Muscle of back (tissue), 11 donors: ENCODE results near the gene HOXA6. TPM values are rescaled to one million over a fixed set of nuclear protein-coding genes. Genes with fewer than 3 reads are reported as not detected.

Experiments used
- DNase-seq, 3 donors: peaks; one replicate each; pipeline versions ENCODE4 v3.0.0 to v3.0.0-alpha.2; 2013
- polyA plus RNA-seq, 10 donors: library from polyadenylated mRNA; unstranded; fragments of 120-200 nt; gene quantifications; one replicate each; pipeline ENCODE4 v1.2.1, GENCODE V29; 2013; ENCODE audit not compliant: insufficient read length in 10 of 10

HOXA6 gene
- polyA plus RNA-seq, 10 donors: 0.27 to 7.4 (median 2.3) TPM

DNA sequence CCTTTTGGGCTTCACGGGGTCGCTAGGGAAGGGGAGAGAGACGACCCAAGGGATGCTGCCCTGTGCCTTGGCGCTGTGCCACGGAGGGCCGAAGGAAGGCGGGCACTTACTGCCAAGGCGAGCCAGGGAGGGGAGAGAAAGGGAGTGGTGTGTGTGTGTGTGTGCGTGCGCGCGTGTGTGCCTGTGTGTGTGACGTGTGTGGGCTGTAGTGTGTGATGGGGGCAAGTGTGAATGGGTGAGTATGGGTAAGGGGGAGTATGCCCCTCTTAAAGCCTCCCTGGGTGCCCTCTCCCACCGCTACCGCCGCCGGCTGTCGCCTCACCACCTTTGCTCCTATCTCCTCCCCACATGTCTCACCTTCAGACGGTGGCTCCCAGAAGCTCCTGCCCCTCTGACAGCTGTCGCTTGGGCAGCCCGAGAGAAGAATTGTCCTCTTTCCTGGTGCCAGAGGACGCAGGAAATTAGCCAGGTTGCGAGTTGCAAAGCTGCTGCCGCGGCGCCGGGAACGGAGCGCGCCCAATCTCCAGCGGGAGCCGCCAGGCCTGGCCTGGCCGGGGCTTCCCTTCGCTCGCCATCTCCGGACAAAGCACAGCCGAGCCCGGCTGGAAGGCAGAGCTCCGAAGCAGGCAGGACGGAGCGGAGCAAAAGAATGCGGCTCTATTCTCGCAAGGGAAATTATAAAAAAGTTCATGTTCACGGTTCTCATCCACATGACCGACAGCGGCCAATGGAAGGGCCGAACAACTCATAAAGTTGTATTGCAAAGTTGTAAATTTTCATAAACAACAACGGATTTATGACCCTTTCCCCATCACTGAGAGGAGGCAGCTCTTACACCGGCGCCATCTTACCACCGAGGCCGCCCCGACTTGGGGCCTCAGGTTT is 4.6 kb upstream of the HOXA6 start, which contains the start of gene HOXA3:
HOXA3 (minus strand) TSS at position 653 of the 885 bp plus-strand sequence. CDS start 41,943 bp downstream, outside the sequence.
- DNase-seq: peak in 2 of 3 donors; percentile 76 to 94

DNA sequence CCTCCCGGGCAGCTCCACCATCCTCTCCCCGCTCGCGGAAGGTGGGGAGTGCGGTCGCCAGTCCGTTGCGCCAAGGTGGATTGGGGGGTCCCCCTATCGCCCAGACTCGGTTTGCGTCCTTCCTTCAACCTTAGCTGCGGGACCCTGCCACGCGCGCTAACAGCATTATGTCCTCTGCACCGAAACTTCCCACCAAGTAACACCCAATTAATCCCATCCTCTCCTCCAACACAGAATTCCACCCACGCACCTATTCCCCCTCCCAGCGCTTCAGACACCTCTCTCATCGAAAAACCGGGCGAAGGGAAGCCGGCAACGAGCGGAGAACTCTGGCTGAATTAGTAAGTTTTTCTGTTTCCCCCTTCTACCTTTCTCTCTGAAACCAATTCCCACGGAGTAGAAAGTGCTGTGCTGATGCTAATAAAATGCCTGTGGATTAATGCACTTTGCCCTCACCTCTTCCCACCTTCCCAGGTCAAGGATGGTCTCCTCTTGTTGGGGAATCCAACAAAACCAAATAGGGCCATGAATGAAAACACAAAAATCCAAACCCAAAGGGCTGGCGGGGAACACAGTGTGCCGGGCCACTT is 3.9 kb upstream of the HOXA6 start:
- DNase-seq: no peak

DNA sequence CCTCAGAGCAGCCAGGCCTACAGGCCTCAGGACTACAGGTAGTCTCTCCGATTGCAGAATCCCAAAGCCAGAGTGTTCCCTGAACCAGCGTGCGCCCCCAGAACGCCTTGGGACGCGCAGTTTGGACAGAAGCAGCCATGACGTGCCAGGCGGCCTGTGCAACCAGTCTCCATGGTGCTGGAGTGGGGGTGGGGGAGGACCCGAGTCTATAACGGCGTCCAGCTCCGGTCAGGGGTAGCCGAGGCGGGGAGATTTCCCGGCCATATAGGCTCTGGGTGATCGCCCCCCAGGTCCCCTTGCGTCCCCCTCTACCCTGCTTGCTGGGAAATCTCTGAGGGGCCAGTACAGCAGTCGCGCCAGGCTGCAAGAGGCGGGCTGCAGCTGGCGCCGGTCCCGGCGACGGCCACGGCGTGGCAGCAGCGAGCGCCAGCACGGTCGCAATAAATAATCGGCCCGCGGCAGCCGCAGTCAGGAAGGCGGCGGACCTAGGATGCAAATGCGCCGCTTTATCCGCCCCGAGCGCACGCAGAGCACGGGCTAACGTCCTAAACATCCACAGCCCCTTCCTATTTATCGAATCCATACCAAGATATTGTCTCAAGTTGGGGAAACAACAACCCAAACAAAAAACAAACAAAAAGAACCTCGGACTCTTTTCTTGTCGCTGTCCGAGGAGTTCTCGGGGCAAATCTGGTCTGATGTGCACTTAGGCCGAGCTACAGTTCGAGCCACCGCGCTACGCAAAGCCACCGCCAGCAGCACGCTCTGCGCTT is 3.2 kb upstream of the HOXA6 start:
- peak; percentile 79 to 95 (median 86) for DNase-seq

DNA sequence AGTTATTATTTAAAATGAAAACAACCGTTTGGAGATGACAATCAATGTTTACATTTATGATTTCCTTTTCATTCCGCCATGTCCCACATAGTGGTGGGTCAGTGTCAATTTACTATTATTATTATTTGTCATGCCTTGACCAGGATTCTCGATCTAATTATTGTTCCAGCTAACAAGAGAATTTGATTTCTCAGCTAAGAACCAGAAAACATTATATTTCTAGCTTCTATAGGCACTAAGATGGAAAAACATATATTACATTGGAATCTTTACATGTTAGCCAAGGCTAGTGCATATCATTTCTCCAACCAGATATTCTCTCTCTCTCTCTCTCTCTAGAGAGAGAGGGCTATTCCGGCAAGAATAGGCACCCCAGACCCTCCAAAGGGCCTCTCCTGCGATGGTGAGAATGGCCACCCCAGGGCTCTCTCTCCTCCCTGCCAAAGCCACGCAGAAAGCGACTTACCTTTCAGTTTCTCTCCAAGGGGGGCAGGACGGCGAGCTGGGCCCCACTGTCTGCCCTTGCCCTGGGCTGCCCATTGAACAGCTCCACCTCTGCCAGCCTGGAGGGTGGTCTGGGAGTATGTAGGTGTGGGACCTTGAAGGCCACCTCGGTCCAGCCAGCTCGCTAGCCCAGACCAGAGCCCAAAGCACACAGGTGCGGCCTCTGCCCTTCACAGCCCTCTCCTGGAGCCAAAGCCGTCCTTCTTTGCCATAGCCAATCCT is 2.4 kb upstream of the HOXA6 start:
- peak in 1 of 3 donors; percentile 65 for DNase-seq

DNA sequence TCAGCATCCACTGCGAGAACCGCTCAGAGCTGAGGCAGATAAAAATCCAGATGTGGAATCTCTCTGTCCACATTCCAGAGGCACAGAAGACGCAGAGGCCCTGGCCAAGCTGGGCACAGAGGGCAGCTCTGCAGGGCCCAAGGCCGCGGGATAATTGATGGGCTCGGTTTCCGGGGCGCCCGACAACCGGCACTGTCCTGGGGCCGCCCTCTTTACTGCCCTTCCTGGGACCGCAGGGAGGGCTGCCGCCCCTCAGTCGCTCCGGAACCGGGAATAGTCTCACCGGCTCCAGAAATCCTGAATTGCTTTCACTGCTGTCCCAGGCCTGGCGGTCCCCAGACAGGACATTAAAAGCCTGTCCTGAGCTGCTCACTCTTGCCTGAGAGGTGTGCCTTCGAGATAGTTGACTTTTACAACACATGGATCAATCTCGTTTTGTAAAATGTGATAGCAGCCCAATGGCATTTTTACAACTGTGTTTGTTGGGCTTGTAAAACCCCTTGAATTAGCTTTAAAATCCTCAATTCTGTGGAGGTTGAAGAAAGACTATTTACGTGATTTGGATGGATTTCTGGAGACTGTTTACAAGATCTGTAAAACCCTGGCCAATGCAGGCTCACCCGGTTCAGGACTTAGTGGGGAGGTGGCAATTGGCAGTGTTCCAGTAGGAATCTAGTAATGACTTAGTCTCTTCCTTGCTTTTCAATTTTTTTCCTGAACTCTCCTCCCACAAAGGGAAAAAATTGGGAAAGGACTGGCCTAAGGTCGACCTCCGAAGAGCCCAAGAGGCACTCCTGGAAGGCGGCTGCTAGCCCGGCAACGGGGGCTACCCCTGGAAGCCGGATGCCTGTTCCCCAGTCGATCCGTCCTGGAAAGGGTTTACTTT is 1.4 kb upstream of the HOXA6 start:
- peak in 1 of 3 donors; percentile 71 for DNase-seq

DNA sequence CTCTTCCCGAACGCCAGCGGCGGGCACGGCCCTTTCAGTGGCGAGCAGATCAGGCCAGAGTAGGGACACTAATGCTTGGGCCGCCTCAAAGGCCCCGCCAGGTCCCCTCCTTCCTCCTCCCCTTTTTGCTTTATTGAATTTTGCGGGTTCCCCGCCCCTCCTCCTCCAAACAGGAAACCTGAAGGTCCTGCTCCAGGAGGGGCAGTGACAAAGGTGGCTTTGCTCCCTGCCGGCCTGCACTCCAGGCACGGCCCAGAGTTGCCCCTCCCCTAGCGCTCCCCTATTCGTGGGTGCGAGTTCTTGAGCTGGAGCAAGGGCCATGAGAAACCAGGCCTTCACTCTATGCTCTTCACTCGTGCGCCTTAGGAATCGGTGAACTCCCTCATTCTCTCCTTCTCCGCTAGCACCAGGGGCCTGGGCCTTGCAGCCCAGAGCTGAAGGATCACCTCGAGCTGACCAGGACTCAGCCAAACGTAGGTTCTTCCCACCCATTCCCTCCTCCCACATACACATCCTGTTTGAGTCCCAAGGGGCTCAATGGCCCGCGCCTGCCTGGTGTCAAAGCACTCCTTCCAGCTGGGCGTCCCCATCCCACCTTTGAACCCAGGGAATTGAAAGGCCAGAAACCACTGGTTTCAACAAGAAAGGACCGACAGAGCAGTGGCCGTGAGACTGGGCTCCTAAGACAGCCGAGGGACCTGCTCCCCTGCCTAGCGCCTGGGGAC is 619 bp upstream of the HOXA6 start:
- DNase-seq: peak in 1 of 3 donors; percentile 83

DNA sequence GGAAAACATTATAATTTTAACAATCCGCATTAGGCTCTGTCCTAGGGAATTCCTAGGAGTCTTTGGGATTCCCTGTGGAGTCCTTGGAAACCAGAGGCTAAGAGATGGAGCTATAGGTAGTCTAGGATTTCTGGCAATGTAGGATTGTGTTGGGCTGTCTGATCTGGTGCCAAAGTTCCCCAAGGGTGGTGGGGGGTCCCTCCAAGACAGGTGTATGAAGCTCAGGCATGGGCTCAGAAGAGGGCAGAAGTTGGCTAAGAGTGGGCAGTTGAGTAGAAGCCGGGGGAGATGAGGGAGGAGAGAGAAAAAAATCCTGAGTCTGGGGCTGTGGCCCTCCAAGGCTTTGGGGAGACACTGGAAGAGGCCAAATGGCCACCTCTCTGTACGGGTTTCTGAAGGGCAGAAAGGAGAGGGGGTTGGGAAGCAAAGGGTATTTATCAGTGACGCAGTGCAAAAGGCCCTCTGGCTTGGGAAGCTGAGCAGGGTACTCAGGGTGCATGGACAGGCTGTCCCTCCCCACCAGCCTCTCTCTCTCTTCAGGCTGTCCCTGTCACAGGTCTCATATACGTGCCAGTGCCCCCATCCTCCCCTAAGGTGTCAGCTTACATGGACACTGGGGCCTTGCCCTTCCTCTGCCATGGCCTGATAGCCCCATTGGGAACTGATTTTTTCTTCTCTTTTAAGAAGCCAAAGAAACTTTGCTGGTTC is 929 bp downstream of the HOXA6 start:
- peak in 1 of 3 donors; percentile 51 for DNase-seq

DNA sequence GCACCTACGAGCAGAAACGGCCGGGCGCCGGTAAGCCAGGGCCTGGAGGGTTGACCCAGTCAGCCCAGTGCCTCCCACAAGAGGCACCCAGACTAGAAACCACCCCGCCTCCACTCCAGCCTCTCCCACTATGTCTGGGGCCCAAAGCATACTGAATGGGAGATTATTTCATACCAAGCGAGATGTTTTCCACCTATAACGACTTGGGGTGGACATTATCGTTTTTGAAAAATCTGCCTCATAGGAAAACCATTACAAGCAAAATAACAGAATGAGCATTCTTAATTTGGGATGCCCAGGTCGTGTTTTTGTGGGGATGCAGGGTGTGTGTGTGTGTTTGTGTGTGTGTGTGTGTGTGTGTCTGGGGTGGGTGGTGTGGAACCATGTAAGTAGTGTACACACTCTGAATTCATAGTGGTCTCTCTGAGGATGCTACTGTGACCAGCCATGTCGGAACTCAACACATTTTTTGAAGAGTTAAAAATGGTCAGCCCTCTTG is 1.6 kb downstream of the HOXA6 start:
- no peak for DNase-seq

DNA sequence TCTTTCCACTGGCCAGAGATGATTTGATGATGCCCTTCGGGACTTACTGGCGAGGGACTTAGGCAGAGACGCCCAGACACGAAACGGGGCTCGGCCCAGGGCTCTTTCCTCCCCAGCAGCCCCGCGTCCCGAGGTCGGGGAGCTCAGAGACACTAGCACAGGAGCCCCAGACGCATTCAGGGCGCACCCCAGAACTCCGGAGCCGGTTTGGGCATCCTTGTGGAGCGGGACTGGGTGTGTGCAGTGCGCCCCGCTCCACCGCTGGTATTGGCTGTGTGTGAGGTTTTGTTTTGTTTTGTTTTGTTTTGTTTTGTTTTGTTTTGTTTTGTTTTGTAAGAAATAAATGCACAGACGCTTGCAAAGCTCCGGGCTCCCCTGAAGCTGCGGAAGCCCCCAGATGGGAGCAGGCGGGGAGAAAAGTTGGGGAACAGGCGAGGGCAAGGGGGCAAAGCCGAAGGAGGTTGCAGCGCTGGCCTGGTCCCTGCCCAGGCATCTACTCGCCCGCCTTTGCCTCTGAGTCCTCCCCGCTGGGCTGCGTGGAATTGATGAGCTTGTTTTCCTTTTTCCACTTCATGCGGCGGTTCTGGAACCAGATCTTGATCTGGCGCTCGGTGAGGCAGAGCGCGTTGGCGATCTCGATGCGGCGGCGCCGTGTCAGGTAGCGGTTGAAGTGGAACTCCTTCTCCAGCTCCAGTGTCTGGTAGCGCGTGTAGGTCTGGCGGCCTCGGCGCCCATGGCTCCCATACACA is 2.2 kb downstream of the HOXA6 start:
- peak in 1 of 3 donors; percentile 65 for DNase-seq

DNA sequence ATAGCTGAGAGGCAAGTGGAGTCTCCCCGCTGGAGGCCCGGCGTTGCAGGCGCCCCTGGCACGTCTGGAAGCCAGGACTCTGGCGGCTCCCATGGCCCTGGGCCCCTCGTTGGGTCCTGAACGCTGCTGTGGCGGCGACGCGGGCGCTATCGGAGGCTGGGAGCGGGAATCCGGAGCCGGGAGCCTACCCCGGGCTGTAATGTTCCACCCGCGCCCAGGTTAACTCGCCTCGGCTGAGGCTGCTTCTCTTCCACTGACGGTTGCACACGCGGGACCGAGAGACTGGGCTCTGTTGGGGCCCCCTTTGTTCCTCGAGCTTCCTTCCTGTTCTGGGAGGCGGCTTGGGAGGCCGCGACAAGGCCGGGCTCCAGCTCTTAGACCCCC is 2.8 kb downstream of the HOXA6 start:
- DNase-seq: peak in 1 of 3 donors; percentile 63

DNA sequence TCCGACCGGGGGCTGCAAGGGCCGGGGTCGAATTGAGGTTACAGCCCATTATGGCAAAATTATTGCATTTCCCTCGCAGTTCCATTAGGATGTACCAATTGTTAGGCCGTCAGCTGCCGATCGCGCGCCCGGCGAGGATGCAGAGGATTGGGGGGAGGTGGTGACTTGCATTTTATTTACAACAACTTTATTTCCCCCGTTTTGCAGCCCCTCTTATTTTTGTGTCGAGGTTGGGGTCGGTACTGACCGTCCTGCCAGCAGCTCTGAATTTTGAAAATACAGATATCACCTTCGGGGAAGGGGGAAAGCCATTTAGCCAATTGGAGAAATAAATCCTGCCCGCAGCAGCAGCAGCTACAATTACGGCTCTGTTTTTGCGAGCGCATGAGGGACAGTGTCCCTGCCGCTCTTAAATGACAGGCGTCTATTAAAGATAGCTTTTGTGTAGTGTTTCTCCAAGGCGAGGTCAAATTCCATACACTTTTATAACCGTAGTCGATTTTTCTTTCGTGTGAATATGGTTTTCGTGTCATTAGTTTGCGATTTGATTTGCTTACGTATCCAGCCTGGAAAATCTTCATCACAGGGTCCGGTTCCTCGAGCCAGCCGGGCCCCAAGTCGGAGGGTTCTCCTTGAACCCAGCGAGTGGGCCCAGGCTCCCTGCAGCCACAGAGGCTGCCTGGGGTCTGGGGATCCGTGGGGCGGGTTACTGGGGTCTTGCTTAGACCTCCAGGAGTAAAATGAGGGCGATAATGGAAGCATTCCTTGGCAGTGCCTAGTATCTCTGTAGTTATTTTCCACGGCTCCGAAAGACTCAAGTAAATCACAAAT is 3.4 kb downstream of the HOXA6 start:
- DNase-seq: peak in 1 of 3 donors; percentile 64

DNA sequence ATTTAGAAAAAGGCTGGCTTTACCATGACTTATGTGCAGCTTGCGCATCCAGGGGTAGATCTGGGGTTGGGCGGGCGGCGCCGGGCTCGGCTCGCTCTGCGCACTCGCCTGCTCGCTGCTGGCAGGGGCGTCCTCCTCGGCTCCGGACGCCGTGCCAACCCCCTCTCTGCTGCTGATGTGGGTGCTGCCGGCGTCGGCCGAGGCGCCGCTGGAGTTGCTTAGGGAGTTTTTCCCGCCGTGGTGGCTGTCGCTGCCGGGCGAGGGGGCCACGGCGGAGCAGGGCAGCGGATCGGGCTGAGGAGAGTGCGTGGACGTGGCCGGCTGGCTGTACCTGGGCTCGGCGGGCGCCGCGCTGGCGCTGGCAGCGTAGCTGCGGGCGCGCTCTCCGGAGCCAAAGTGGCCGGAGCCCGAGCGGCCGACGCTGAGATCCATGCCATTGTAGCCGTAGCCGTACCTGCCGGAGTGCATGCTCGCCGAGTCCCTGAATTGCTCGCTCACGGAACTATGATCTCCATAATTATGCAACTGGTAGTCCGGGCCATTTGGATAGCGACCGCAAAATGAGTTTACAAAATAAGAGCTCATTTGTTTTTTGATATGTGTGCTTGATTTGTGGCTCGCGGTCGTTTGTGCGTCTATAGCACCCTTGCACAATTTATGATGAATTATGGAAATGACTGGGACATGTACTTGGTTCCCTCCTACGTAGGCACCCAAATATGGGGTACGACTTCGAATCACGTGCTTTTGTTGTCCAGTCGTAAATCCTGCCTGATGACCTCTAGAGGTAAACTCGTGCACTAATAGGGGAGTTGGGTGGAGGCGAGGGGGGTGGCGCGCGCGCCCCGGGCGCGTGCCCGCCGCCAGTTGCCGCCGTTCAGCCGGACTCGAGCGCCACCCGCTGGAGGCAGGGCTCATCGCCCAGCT is 4.3 kb downstream of the HOXA6 start, which contains the start of gene HOXA5:
HOXA5 (minus strand) TSS at position 659 of the 927 bp plus-strand sequence; CDS start at position 585, 74 bp downstream.
- DNase-seq: peak; percentile 88 to 89 (median 89)

DNA sequence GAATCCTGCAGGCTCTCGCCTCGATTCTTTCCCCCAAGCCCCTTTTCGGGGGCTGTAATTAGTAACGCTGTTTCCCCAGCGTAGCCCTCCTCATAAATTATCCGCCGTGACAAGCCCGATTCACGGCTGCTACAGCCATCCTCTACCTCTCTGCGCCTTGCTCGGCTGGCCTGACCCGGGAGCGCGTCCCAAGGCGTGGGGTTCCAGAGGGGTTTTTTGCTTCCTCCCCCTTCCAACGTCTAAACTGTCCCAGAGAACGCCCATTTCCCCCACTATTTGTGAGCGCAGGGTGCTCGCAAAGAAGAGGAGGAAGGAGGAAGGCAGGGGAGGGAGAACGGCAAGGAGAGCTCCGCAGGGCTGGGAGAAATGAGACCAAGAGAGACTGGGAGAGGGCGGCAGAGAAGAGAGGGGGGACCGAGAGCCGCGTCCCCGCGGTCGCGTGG is 5.0 kb downstream of the HOXA6 start:
- no peak for DNase-seq

DNA sequence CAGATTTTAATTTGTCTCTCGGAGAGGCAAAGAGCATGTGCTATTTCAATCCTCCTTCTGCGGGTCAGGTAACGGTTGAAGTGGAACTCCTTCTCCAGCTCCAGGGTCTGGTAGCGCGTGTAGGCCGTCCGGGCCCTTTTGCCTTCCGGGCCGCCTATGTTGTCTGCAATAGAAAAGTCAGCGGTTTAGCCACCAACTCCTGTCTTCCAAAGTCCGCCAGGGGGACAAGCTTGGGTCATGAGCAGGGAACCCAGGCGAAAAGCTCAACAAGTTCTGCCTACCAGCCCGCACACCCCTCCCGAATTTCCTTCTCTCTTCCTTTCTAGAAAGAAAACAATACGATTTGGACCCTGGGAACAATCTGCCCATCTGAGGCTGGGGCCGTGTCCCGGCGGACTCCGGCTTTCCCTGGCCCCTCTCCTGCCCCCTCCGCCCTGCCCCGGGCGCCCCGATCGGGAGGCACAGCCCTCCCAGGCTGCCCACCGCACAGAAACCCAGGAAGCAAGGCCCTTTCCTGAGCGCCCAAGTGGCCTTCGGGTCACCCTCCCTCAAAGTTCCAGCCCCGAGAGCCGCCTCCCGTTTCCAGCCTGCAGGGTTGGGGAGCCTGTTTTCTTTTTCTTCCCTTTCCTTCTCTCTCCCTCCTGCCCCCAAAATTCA is 5.5 kb downstream of the HOXA6 start:
- peak in 1 of 3 donors; percentile 62 for DNase-seq
